ENCODE data around the gene PRKCE.

Gene PRKCE

DNA sequence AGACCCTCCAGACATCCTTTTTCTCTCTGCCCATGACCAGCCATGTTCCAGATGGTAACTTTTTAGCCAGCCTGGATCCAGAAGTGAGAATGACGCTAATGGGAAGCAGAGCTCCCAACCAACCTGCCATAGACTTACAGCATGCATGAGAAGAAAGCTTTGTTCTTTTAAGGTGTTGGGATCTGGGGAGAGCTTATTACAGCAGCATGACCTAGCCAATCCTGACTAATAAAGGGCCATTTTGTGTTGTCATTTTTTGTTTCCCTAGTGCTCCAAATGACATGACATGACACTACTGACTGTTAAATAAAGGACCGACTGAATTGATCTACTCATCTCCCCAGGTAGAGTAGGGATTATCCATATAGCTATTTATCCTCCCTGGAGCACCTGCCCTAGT is 5.2 kb upstream of the PRKCE start:
- no peak for TF ChIP-seq GATA3 (IDR thresholded peaks at IDR 0.05; ENCODE audit: low read depth, low read length)
- TF ChIP-seq GATA2 (IDR thresholded peaks at IDR 0.05; ENCODE audit: low read depth, low read length): no peak

DNA sequence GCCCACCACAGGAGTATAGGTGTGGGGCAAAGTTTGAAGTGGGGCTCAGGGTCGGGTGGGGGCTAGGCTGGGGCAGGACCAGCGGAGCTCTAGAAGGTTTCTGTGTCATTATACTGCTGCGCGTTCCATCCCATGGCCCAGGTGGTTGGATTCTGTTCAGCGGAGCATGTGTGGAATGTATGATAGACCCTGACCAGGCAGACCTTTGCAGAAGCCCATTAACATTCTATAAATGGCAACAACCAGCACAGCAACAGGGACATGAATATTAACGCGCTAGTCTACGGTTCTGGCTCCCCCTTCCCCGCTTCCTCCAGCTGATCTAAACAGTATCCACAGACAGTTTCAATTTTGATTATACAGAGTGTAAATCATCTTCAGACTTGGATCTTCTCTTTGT is 4.1 kb upstream of the PRKCE start:
- TF ChIP-seq GATA2 (IDR thresholded peaks at IDR 0.05; ENCODE audit: low read depth, low read length) (no peak), GATA3 (IDR thresholded peaks at IDR 0.05; ENCODE audit: low read depth, low read length) (no peak)

DNA sequence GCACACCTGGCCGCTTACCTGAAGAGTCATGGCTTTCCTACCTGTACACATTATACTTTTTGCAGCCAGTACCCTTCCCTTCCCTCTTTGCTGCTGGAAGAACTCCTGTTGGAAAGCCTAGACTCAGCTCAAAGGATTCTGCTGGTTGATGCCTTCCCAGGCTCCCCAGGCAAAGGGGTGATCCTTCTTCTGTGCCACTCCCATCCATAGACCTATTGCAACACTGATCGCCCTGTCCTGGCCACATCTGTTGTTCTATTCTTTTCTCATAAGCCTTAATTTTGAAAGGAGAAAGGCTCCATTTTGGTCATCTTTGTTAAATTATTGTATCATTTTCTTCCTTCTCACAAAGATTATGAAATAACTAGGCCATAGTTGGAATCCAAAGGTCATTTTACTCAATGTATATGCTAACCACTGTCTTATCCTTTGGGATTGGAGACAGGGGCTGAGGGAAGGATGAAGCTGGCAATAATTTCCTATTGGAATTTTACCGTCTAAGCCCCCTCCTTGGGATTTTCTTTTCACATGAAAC is 3.4 kb upstream of the PRKCE start:
- no peak for TF ChIP-seq GATA2 (IDR thresholded peaks at IDR 0.05; ENCODE audit: low read depth, low read length)
- TF ChIP-seq GATA3 (IDR thresholded peaks at IDR 0.05; ENCODE audit: low read depth, low read length): no peak

DNA sequence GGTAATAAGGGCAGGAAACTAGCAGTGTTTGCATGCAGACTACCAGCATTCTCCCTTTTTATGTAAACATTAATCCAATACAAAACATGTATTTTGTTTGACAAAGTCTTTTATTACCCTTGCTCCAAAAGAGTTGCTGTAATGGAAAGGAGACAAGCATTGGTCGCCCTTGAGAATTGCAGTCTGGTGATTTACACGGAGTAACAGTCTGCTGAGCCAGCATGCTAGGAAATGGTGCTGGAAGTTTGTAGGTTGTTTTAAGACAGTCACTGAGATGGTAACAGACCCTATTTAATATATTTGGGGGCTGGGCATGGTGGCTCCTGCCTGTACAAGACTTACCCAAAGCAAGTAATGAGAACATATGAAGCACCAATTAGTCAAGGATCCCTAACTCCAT is 2.8 kb upstream of the PRKCE start:
- TF ChIP-seq GATA2 (IDR thresholded peaks at IDR 0.05; ENCODE audit: low read depth, low read length): no peak

DNA sequence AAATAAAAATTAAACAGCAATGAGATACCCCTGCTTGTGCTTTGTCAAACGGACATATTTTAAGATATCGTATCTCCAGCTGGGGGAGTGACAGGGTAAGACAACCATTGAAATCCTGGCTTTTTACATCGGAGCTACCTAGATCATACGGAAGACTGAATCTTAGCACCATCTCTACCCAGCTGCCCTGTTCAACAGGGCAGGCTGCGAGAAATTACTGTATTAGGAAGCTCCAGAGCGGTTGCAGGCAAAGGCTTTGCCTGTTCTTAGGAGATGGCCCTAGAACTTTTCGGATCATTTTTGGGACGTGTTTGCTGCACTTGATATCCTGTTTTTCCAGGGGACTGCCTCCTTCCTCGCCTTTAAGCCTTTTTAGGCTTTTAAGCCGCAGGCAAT is 2.0 kb upstream of the PRKCE start:
- TF ChIP-seq GATA2 (IDR thresholded peaks at IDR 0.05; ENCODE audit: low read depth, low read length): peak; percentile 7; the same call in 1 of the 2 replicates
- TF ChIP-seq GATA3 (IDR thresholded peaks at IDR 0.05; ENCODE audit: low read depth, low read length): no peak

DNA sequence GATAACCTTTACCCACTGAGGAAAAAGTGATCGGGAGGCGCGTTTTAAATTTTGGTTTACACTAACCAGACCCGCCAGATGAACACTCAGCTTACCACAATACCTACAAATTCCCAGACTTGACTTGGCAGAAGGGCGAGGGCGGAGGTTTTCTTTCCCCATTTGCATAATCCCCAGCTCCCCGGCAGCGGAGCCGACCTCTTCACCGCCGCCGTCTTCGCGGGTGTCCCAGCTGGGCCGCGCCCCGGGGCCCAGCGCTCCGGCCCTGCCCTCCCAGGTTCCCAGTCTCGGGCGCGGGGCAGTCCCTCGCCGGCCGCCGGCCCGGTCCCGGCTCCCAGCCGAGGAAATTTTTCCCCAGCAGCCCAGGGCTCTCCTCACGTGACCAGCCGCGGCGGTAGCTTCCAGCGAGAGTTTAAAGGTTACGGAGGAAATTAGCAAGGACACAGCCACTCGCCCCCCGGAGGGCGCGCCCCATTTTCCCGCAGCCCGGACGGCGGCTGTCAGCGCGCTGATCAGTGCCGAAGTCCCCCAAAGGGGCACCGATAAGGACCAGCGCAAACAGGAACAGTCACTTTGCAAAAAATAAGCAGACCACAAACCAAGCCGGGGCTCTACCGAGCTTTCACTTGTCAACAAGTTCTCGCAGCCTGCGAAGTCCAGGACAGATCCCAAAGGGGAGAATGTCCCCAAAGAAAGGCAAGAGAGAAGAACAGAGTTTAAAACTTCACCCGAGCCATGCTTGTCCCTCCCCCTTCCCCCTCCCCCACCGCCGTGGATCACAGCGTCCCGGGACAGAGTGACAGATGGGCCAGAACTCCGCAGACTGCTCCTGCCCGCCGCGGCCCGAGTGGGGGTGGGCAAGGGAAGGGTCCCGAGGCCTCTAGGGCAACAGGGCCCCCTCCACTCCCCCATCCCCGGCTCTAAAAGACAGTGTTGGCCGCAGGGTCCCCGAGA is 1.3 kb upstream of the PRKCE start:
- no peak for TF ChIP-seq GATA2 (IDR thresholded peaks at IDR 0.05; ENCODE audit: low read depth, low read length)
- TF ChIP-seq GATA3 (IDR thresholded peaks at IDR 0.05; ENCODE audit: low read depth, low read length): no peak

DNA sequence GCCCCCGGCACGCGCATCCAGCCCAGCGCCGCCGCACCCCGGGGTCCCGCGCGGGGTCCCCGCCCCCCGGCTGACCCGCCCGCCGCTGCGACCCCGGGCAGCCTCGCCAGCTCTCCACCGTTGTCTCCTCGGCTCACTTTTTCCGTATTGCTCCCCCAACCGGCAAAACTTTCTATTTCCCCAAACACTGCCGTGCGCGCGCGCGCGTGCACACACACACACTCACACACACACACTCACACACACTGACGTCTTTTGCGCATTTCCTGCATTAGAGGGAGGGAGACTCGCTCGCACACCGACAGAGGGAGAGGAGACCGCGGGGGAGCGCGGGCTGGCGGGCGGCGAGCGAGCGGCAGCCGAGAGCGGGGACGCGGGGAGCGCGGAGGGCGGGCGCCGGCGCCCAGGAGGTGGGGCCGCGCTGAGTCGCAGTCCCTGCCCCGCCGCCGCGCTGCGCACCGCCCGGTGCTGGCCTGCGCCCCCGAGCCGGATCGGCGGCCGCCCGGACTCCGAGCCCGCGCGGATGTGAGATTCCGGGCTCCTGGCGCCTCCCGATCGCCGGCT is 542 bp upstream of the PRKCE start:
- TF ChIP-seq GATA3 (IDR thresholded peaks at IDR 0.05; ENCODE audit: low read depth, low read length) (no peak), GATA2 (IDR thresholded peaks at IDR 0.05; ENCODE audit: low read depth, low read length) (no peak)

DNA sequence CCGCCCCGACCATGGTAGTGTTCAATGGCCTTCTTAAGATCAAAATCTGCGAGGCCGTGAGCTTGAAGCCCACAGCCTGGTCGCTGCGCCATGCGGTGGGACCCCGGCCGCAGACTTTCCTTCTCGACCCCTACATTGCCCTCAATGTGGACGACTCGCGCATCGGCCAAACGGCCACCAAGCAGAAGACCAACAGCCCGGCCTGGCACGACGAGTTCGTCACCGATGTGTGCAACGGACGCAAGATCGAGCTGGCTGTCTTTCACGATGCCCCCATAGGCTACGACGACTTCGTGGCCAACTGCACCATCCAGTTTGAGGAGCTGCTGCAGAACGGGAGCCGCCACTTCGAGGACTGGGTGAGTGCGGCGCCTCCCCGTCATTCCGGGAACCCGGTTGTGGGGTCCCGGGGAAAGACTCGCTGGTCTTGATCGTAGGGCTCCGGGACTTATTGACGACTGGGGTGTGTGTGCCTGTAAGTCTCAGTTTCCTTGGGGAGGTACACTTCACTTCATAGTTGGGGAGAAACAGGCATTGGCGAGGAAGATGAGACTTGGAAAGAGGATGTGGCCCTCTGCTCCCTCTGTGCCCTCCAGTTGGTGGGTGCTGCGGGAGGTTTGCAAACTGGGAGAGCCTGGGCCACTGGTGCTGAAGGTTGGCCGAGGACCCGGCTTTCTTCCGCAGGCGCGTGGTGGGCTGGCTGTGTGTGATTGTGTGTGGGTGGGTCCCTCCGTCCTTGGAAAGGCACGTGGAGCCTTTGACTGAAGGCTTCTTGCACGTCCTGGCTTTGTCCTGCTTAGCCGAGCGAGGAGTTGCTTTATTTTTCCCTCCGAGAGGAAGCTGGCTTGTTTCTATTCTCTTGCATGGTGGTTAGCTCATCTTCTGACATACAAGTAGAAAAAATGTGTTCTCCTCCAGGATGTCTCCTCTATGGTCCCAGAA is 886 bp downstream of the PRKCE start:
- TF ChIP-seq GATA3 (IDR thresholded peaks at IDR 0.05; ENCODE audit: low read depth, low read length) (no peak), GATA2 (IDR thresholded peaks at IDR 0.05; ENCODE audit: low read depth, low read length) (no peak)

DNA sequence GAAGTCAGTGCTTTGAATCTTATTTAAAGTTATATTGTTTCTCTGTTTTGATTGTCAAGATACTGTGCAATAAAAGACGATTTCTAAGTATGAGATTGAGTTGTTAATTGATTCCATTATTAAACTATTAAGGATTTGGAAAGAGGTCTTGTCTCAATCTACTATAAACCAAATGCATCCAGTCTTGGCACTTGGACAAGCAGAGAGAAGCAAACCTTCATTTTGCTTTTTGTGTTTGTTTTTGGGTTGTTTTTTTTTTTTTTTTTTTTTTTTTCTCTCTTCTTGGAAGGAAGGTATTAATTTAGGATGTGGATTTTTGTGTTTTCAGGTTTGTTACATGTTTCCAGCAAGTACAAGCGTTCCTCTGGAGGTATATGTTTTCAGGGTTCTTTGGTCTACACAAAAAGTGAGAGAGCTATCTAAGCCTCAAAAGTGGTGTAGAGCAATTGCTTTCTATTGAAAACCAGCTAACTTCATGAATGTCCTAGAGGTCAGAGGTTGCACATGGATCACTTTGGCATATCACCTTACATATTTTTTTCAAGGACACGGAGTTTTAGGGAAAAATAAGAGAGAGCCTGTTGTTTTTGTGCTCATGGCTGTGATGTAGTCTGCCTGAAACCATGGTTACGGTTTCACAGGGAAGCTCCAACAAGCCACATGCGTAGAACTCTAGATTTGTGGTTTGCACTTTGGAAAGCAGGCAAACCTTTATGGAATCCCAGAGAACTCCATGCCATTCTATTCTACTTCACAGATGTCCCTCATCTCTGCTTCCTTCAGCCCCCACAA is 1.8 kb downstream of the PRKCE start:
- TF ChIP-seq GATA2 (IDR thresholded peaks at IDR 0.05; ENCODE audit: low read depth, low read length) (no peak), GATA3 (IDR thresholded peaks at IDR 0.05; ENCODE audit: low read depth, low read length) (no peak)

DNA sequence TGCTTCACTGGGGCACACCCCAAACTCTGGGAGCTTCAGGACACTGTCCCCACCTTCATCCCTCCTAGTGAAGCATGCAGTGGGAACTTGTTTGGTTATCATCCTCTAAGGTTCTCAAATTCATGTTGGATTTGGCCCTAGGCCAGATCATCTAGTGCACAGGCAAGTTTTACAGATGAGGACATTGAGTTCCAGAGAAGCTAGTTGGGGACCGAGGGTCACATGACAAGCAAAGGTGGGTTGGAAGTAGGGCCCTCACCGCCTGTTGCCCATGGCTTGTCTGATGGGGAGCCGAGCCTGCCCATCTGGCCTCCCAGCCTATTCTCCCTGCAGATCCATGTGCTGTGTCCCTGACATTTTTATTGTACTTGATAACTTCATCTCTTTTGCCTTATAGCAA is 2.8 kb downstream of the PRKCE start:
- TF ChIP-seq GATA3 (IDR thresholded peaks at IDR 0.05; ENCODE audit: low read depth, low read length) (no peak), GATA2 (IDR thresholded peaks at IDR 0.05; ENCODE audit: low read depth, low read length) (no peak)

DNA sequence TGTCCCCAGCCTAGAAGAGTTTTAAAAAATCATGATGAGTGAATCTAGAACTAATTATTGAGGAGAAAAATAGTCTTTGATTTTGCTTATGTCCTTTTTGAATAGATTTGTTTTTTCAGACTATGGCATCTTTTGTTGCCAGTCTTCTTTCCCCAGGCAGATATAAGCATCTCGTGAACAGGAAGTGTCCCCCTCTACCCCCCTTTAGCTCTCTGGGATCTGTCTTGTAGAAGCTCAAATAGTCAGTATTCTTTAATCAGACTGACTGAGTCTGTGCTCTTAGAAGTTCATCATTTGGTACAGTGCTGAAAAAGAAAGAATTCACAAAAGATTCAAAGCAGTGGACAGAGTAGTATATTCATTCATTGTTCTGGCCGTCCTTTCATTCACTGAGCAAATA is 10.4 kb downstream of the PRKCE start:
- TF ChIP-seq GATA3 (IDR thresholded peaks at IDR 0.05; ENCODE audit: low read depth, low read length) (no peak), GATA2 (IDR thresholded peaks at IDR 0.05; ENCODE audit: low read depth, low read length) (no peak)

DNA sequence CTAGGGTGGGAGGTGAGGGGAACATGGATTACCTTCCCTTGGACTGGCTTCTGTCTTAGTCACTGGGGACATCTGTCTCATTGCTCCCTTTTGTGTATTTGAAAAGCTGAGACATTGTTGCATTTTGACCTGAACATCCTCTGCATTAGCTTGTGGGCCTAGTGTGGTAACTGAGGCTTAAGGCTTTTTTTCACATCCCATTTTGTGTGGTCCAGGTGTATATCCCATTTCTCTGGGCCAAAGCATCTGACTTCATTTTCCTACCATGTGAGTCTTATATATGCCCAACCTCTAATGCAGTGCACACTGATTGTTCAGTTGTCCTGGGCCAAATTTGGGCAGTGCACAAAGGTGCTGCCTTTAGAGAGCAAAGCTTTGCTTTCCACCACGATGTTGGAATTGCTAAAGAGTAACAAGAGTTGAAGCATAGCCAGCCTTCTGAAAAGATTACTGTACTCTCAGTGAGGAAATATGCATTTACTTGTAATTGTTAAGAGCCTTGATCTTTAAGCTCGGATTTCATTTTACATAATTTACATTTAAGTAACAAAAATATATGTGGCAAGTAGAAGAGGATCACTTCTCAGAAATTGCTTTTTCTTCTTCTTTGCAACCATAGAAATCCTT is 13.3 kb downstream of the PRKCE start:
- no peak for TF ChIP-seq GATA3 (IDR thresholded peaks at IDR 0.05; ENCODE audit: low read depth, low read length)
- no peak for TF ChIP-seq GATA2 (IDR thresholded peaks at IDR 0.05; ENCODE audit: low read depth, low read length)

DNA sequence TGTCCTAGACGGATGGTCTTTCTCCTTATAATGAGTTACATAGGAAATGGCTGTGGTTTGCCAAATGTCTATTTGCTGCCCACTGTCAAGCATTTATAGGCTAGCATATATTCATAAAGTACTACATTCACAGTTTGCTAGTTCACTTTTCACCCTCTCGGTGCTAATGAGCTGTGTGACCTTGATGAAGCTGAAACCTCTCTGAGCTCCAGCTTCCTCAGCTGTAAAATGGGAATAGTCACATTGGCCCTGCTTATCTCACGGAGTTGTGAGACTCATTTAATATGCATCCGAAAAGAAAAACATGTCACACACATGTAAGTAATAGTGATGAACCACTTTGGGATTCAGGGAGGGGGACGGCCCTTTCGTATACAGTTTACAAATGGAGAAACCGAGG is 17.0 kb downstream of the PRKCE start:
- TF ChIP-seq GATA3 (IDR thresholded peaks at IDR 0.05; ENCODE audit: low read depth, low read length) (no peak), GATA2 (IDR thresholded peaks at IDR 0.05; ENCODE audit: low read depth, low read length) (no peak)
